ENCODE data around the gene AIRE.

Gene AIRE

GRCh38 chr21:44317871-44318270 lies 32.2 kb downstream of the AIRE start:
- no peak for TF ChIP-seq FOXM1 (IDR thresholded peaks at IDR 0.05; ENCODE audit: borderline replicate concordance, low read depth)
- no peak for TF ChIP-seq NFIC (IDR thresholded peaks at IDR 0.05)
- no peak for TF ChIP-seq CREB1 (IDR thresholded peaks at IDR 0.05; ENCODE audit: low read depth)
- no peak for TF ChIP-seq TAF1 (IDR thresholded peaks at IDR 0.05; ENCODE audit: low read depth)
- TF ChIP-seq EGR1 (IDR thresholded peaks at IDR 0.05): no peak
- TF ChIP-seq, protein P1, sequence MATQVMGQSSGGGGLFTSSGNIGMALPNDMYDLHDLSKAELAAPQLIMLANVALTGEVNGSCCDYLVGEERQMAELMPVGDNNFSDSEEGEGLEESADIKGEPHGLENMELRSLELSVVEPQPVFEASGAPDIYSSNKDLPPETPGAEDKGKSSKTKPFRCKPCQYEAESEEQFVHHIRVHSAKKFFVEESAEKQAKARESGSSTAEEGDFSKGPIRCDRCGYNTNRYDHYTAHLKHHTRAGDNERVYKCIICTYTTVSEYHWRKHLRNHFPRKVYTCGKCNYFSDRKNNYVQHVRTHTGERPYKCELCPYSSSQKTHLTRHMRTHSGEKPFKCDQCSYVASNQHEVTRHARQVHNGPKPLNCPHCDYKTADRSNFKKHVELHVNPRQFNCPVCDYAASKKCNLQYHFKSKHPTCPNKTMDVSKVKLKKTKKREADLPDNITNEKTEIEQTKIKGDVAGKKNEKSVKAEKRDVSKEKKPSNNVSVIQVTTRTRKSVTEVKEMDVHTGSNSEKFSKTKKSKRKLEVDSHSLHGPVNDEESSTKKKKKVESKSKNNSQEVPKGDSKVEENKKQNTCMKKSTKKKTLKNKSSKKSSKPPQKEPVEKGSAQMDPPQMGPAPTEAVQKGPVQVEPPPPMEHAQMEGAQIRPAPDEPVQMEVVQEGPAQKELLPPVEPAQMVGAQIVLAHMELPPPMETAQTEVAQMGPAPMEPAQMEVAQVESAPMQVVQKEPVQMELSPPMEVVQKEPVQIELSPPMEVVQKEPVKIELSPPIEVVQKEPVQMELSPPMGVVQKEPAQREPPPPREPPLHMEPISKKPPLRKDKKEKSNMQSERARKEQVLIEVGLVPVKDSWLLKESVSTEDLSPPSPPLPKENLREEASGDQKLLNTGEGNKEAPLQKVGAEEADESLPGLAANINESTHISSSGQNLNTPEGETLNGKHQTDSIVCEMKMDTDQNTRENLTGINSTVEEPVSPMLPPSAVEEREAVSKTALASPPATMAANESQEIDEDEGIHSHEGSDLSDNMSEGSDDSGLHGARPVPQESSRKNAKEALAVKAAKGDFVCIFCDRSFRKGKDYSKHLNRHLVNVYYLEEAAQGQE (IDR thresholded peaks at IDR 0.05; ENCODE audit: low read depth): no peak
- no peak for TF ChIP-seq TEAD4 (IDR thresholded peaks at IDR 0.05)
- no peak for TF ChIP-seq RAD21 (IDR thresholded peaks at IDR 0.05; ENCODE audit: low read depth)
- TF ChIP-seq ZBTB7A (IDR thresholded peaks at IDR 0.05; ENCODE audit: low read depth): no peak
- no peak for TF ChIP-seq MAX (IDR thresholded peaks at IDR 0.05)
- no peak for TF ChIP-seq YY1 (IDR thresholded peaks at IDR 0.05; ENCODE audit: low read depth)
- no peak for TF ChIP-seq CEBPB (IDR thresholded peaks at IDR 0.05)
- no peak for TF ChIP-seq TCF12 (IDR thresholded peaks at IDR 0.05; ENCODE audit: low read depth)
- TF ChIP-seq, protein P2, sequence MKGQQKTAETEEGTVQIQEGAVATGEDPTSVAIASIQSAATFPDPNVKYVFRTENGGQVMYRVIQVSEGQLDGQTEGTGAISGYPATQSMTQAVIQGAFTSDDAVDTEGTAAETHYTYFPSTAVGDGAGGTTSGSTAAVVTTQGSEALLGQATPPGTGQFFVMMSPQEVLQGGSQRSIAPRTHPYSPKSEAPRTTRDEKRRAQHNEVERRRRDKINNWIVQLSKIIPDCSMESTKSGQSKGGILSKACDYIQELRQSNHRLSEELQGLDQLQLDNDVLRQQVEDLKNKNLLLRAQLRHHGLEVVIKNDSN (IDR thresholded peaks at IDR 0.05): no peak
- no peak for TF ChIP-seq EP300 (IDR thresholded peaks at IDR 0.05; ENCODE audit: borderline replicate concordance)

GRCh38 chr21:44318489-44319285 lies 33.0 kb downstream of the AIRE start:
- no peak for TF ChIP-seq CREB1 (IDR thresholded peaks at IDR 0.05; ENCODE audit: low read depth)
- TF ChIP-seq, protein P1 (IDR thresholded peaks at IDR 0.05; ENCODE audit: low read depth): no peak
- TF ChIP-seq EGR1 (IDR thresholded peaks at IDR 0.05): no peak
- no peak for TF ChIP-seq TAF1 (IDR thresholded peaks at IDR 0.05; ENCODE audit: low read depth)
- TF ChIP-seq ZBTB7A (IDR thresholded peaks at IDR 0.05; ENCODE audit: low read depth): no peak
- TF ChIP-seq NFIC (IDR thresholded peaks at IDR 0.05): no peak
- TF ChIP-seq EP300 (IDR thresholded peaks at IDR 0.05; ENCODE audit: borderline replicate concordance): no peak
- no peak for TF ChIP-seq YY1 (IDR thresholded peaks at IDR 0.05; ENCODE audit: low read depth)
- no peak for TF ChIP-seq RAD21 (IDR thresholded peaks at IDR 0.05; ENCODE audit: low read depth)
- no peak for TF ChIP-seq CEBPB (IDR thresholded peaks at IDR 0.05)
- no peak for TF ChIP-seq MAX (IDR thresholded peaks at IDR 0.05)

DNA sequence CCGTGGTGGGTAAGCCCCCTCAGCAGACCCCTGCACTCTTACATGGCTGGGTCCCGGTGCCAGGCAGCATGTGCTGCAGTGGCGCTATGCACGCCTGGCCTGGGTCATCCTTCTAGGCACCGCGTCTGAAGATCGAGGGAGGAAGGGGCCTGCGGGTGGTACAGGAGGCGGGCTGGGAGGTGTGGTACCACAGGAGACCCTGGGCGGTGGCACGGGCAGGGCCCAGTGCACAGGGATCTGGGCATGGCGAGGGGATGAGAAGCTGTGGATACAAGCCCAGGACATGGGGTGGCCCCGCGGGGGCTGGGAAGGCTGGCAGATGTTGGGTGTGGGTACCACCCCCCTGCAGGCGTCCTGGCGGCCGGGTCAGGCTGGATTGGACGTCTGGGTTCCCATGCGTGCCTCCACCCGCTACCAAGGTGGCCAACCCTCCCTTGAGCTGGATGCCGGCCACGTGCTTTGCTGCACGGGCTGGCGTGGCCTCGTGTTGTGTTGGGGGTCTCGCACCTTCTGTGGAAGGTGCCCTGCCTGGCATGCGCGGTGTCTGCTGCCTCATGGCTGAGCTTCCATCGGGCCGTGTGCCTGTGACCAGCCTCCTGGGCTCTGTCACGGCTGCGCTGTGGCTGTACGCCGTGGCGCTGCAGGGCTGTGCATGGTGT lies 33.9 kb downstream of the AIRE start:
- TF ChIP-seq TCF12 (IDR thresholded peaks at IDR 0.05; ENCODE audit: low read depth) (no peak), ZBTB7A (IDR thresholded peaks at IDR 0.05; ENCODE audit: low read depth) (no peak), MAX (IDR thresholded peaks at IDR 0.05) (no peak), TAF1 (IDR thresholded peaks at IDR 0.05; ENCODE audit: low read depth) (no peak), EP300 (IDR thresholded peaks at IDR 0.05; ENCODE audit: borderline replicate concordance) (no peak), EGR1 (IDR thresholded peaks at IDR 0.05) (no peak), TEAD4 (IDR thresholded peaks at IDR 0.05) (no peak), FOXM1 (IDR thresholded peaks at IDR 0.05; ENCODE audit: borderline replicate concordance, low read depth) (no peak), NFIC (IDR thresholded peaks at IDR 0.05) (no peak)
- TF ChIP-seq, protein P1 (IDR thresholded peaks at IDR 0.05; ENCODE audit: low read depth): no peak

- TF ChIP-seq TCF12 (IDR thresholded peaks at IDR 0.05; ENCODE audit: low read depth): no peak
Observed at GRCh38 chr21:44320847-44321246, 35.2 kb downstream of the AIRE start.
